Measurements from ENCODE around the gene SELE. TPM values are rescaled to one million over a fixed set of nuclear protein-coding genes. Genes with fewer than 3 reads are reported as not detected.
"Not testable (repeated sequence)": the region's sequence is repeated elsewhere in the genome, so short reads cannot be mapped to it uniquely, and the experiment has no call there.

SELE gene
- total RNA-seq, 1 donor from 2014 or later, result 3.1 TPM

- not testable (repeated sequence) for DNase-seq (ENCODE audit: low read depth in 2 of 2)
Measured at GRCh38 chr1:169683168-169683567, 50.7 kb downstream of the SELE start.

- no peak for DNase-seq (ENCODE audit: low read depth in 2 of 2)
Measured at GRCh38 chr1:169682071-169682470, 51.8 kb downstream of the SELE start.

- DNase-seq (ENCODE audit: low read depth in 2 of 2), result no peak
Measured at GRCh38 chr1:169681140-169681539, 52.7 kb downstream of the SELE start.

GRCh38 chr1:169680377-169681019 is 53.4 kb downstream of the SELE start:
- no peak for DNase-seq (ENCODE audit: low read depth in 2 of 2)

GRCh38 chr1:169679692-169680091 is 54.2 kb downstream of the SELE start:
- DNase-seq (ENCODE audit: low read depth in 2 of 2), result no peak

GRCh38 chr1:169676001-169676400 is 57.9 kb downstream of the SELE start:
- peak in 1 of 2 donors; percentile 90 for DNase-seq (ENCODE audit: low read depth in 2 of 2)

Other genes with a start within 250 kb of the SELE start
- gene SLC19A2, start 248.1 kb downstream of the SELE start, total RNA-seq, result 2.3 and 2.4 TPM in 2 replicates
- gene F5, start 147.6 kb downstream of the SELE start, total RNA-seq, result not detected in 2 replicates
- gene SELP, start 104.0 kb downstream of the SELE start, total RNA-seq, result 0.13 and 8.2 TPM in 2 replicates
- 0.13 TPM in 2 replicates for gene SELL, start 22.5 kb downstream of the SELE start, total RNA-seq
- 3.4 and 4.7 TPM in 2 replicates for gene METTL18, start 60.8 kb upstream of the SELE start, total RNA-seq
- gene SCYL3, start 159.8 kb upstream of the SELE start, total RNA-seq, result 5.1 and 8.0 TPM in 2 replicates